ENCODE data around the gene NTNG1. TPM values are rescaled to one million over a fixed set of nuclear protein-coding genes. Genes with fewer than 3 reads are reported as not detected.
A peak's percentile ranks its signal among the peaks of the same experiment; 100 is the strongest.

NTNG1 gene
- total and polyA plus RNA-seq, 10 of the 15 experiments (the other 5 are each of a cell fraction or from before 2014, with no cell fraction given): 0.18 to 2.3 (median 1.1) TPM; not detected in 1

DNA sequence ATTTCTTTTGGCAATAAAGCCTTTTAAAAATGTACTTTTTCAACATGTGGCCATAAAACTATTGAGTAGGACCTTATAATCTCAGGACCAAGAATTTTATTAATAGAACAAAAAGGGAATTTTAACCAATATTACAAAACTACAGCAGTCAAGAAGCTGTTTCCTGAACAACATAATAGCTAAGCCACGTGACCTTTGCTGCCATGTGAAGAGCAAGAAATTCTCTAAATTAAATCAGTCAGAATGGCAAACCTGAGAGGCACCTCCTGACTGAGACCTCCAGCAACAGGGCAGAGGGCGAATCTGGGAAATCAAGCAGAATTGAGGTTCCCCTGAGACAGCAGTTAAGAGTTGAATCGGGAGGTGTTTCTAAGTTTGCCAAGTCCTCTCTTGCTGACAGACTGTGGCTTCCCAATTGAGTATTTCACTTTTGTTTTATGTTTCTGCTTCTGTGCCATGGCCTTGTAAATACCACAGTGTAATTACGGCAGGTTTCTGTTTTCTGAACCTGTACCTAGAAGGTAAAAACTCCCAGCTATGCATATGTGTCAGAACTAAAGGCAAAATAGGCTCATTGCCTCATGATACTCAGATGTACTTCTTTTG, 358.4 kb downstream of the NTNG1 start (continued):
- TF ChIP-seq, protein P1, sequence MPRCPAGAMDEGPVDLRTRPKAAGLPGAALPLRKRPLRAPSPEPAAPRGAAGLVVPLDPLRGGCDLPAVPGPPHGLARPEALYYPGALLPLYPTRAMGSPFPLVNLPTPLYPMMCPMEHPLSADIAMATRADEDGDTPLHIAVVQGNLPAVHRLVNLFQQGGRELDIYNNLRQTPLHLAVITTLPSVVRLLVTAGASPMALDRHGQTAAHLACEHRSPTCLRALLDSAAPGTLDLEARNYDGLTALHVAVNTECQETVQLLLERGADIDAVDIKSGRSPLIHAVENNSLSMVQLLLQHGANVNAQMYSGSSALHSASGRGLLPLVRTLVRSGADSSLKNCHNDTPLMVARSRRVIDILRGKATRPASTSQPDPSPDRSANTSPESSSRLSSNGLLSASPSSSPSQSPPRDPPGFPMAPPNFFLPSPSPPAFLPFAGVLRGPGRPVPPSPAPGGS (IDR thresholded peaks at IDR 0.05; ENCODE audit: borderline replicate concordance, insufficient read depth, low read depth, low read length, poor library complexity, severe bottlenecking): no peak
- TF ChIP-seq, protein P2, sequence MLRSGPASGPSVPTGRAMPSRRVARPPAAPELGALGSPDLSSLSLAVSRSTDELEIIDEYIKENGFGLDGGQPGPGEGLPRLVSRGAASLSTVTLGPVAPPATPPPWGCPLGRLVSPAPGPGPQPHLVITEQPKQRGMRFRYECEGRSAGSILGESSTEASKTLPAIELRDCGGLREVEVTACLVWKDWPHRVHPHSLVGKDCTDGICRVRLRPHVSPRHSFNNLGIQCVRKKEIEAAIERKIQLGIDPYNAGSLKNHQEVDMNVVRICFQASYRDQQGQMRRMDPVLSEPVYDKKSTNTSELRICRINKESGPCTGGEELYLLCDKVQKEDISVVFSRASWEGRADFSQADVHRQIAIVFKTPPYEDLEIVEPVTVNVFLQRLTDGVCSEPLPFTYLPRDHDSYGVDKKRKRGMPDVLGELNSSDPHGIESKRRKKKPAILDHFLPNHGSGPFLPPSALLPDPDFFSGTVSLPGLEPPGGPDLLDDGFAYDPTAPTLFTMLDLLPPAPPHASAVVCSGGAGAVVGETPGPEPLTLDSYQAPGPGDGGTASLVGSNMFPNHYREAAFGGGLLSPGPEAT (IDR thresholded peaks at IDR 0.05; ENCODE audit: low read depth): peak; percentile 80
- TF ChIP-seq SMARCA5 (IDR thresholded peaks at IDR 0.05) (no peak), ASH2L (IDR thresholded peaks at IDR 0.05; ENCODE audit: borderline replicate concordance, low read depth) (0 out of 2 replicates have a peak, but pooled peaks have one; percentile 52), NBN (IDR thresholded peaks at IDR 0.05) (peak; percentile 76; the same call in 1 of the 2 replicates), JUNB (IDR thresholded peaks at IDR 0.05) (peak; percentile 43), FOXM1 (IDR thresholded peaks at IDR 0.05; ENCODE audit: low read depth, low read length) (0 out of 2 replicates have a peak, but pooled peaks have one; percentile 27), POLR2AphosphoS5 (IDR thresholded peaks at IDR 0.05; ENCODE audit: low read length) (no peak), IKZF2 (IDR thresholded peaks at IDR 0.05) (peak; percentile 58 to 75; a peak in 3 of 4 replicates), CREM (IDR thresholded peaks at IDR 0.05; ENCODE audit: low read depth) (0 out of 2 replicates have a peak, but pooled peaks have one; percentile 25), POU2F2 (IDR thresholded peaks at IDR 0.05; ENCODE audit: borderline replicate concordance, low read depth, low read length) (peak; percentile 76; the same call in 1 of the 3 replicates), LARP7 (IDR thresholded peaks at IDR 0.05) (no peak), NR2F1 (conservative IDR thresholded peaks at IDR 0.05) (peak; percentile 32; the same call in 1 of the 2 replicates), ZNF207 (IDR thresholded peaks at IDR 0.05; ENCODE audit: borderline replicate concordance) (no peak), IKZF1 (conservative IDR thresholded peaks at IDR 0.05) (peak; percentile 46; the same call in 1 of the 2 replicates), TCF7 (IDR thresholded peaks at IDR 0.05; ENCODE audit: borderline replicate concordance) (no peak), RUNX3 (IDR thresholded peaks at IDR 0.05; ENCODE audit: low read length) (peak; percentile 77), MEF2B (IDR thresholded peaks at IDR 0.05; ENCODE audit: partially characterized antibody, poor library complexity, severe bottlenecking) (peak; percentile 78), RCOR1 (conservative IDR thresholded peaks at IDR 0.05; ENCODE audit: low read depth, low read length) (no peak), ATF7 (IDR thresholded peaks at IDR 0.05; ENCODE audit: low read depth) (peak; percentile 63), ZBED1 (IDR thresholded peaks at IDR 0.05; ENCODE audit: borderline replicate concordance) (no peak), SIX5 (IDR thresholded peaks at IDR 0.05; ENCODE audit: low read depth, low read length, severe bottlenecking) (no peak), MTA2 (IDR thresholded peaks at IDR 0.05; ENCODE audit: low read depth) (peak; percentile 85)
- TF ChIP-seq, protein P3, sequence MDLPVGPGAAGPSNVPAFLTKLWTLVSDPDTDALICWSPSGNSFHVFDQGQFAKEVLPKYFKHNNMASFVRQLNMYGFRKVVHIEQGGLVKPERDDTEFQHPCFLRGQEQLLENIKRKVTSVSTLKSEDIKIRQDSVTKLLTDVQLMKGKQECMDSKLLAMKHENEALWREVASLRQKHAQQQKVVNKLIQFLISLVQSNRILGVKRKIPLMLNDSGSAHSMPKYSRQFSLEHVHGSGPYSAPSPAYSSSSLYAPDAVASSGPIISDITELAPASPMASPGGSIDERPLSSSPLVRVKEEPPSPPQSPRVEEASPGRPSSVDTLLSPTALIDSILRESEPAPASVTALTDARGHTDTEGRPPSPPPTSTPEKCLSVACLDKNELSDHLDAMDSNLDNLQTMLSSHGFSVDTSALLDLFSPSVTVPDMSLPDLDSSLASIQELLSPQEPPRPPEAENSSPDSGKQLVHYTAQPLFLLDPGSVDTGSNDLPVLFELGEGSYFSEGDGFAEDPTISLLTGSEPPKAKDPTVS (IDR thresholded peaks at IDR 0.05; ENCODE audit: low read depth, low read length): no peak
- TF ChIP-seq, protein P4, sequence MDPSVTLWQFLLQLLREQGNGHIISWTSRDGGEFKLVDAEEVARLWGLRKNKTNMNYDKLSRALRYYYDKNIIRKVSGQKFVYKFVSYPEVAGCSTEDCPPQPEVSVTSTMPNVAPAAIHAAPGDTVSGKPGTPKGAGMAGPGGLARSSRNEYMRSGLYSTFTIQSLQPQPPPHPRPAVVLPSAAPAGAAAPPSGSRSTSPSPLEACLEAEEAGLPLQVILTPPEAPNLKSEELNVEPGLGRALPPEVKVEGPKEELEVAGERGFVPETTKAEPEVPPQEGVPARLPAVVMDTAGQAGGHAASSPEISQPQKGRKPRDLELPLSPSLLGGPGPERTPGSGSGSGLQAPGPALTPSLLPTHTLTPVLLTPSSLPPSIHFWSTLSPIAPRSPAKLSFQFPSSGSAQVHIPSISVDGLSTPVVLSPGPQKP (IDR thresholded peaks at IDR 0.05; ENCODE audit: low read depth, low read length): no peak
- TF ChIP-seq, protein P5, sequence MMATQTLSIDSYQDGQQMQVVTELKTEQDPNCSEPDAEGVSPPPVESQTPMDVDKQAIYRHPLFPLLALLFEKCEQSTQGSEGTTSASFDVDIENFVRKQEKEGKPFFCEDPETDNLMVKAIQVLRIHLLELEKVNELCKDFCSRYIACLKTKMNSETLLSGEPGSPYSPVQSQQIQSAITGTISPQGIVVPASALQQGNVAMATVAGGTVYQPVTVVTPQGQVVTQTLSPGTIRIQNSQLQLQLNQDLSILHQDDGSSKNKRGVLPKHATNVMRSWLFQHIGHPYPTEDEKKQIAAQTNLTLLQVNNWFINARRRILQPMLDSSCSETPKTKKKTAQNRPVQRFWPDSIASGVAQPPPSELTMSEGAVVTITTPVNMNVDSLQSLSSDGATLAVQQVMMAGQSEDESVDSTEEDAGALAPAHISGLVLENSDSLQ (IDR thresholded peaks at IDR 0.05): peak; percentile 39; the same call in 1 of the 2 replicates
